ENCODE data around the gene TNFRSF25. TPM values are rescaled to one million over a fixed set of nuclear protein-coding genes. Genes with fewer than 3 reads are reported as not detected.
A peak's percentile ranks its signal among the peaks of the same experiment; 100 is the strongest.

The TNFRSF25 gene
- polyA plus RNA-seq, 1 of the 3 experiments (the other 2 are of a cell fraction) = 20.8 TPM

GRCh38 chr1:6423321-6423999 lies 42.5 kb downstream of the TNFRSF25 start:
- no peak overlapping the region for H2AFZ ChIP-seq (ENCODE audit: low read depth)
- 0% methylated on average over 8 of the region's 24 CpGs for WGBS (ENCODE audit: low lambda C conversion rate)
- peaks cover 26% of the 10 kb centered on the region for H3K27me3 ChIP-seq (ENCODE audit: insufficient read depth)
- no peaks in the 10 kb centered on the region for H3K36me3 ChIP-seq (replicated peaks in 1 of 2; ENCODE audit: control insufficient read depth in 1 of 2, insufficient read depth in 2 of 2, low read length in 1 of 2)
- H3K79me2 ChIP-seq (ENCODE audit: insufficient read depth) = no peaks in the 10 kb centered on the region
- H3K9me3 ChIP-seq = no peaks in the 10 kb centered on the region
- DNase-seq = peak; percentile 81
- ChIA-PET POLR2A (no interaction called here), CTCF (interaction anchor here (0.6 to 16.1 kb wide), 42 partner anchors 9 to 372 kb away, joined by 3 to 290 read pairs (median 4); no protein-coding TSS in a partner anchor)
- peaks cover 6 to 18% of the 10 kb centered on the region in 2 experiments; a peak in 1 of 4 replicates for H3K4me1 ChIP-seq (ENCODE audit: control insufficient read depth in 1 of 2, insufficient read depth in 2 of 2, low read depth in 1 of 2, low read length in 1 of 2)
- no peak for TF ChIP-seq NRF1 (IDR thresholded peaks at IDR 0.05; ENCODE audit: low read depth, low read length)
- TF ChIP-seq NFIC (IDR thresholded peaks at IDR 0.05; ENCODE audit: borderline replicate concordance) = peak; percentile 27; the same call in 1 of the 2 replicates
- TF ChIP-seq CTCF (IDR thresholded peaks at IDR 0.05) = peak; percentile 65
- no peak for TF ChIP-seq IRF3 (IDR thresholded peaks at IDR 0.05; ENCODE audit: low read depth, low read length)
- TF ChIP-seq TCF12 (IDR thresholded peaks at IDR 0.05) = no peak
- TF ChIP-seq FOXM1 (IDR thresholded peaks at IDR 0.05; ENCODE audit: low read depth) = no peak
- TF ChIP-seq RAD21 (IDR thresholded peaks at IDR 0.05; ENCODE audit: low read length) = peak; percentile 42
- TF ChIP-seq SMC3 (IDR thresholded peaks at IDR 0.05; ENCODE audit: low read depth, low read length) = peak; percentile 23; the same call in 1 of the 2 replicates
- no peaks in the 10 kb centered on the region for H3F3A ChIP-seq (replicated peaks; ENCODE audit: insufficient read depth)
- H3K4me2 ChIP-seq = peak overlapping the region; percentile 45; the same call in 1 of the 2 replicates
- H3K4me3 ChIP-seq (ENCODE audit: low read depth in 2 of 2, low read length in 1 of 2) = 0 out of 4 replicates have a peak overlapping the region, but pooled peaks of 1 of the 2 experiments have one; percentile 11
- H3K27ac ChIP-seq (ENCODE audit: low read depth in 2 of 2, low read length in 1 of 2) = no peak overlapping the region
- no peaks in the 10 kb centered on the region for H3K9me2 ChIP-seq
- H3K9ac ChIP-seq = no peak overlapping the region
- no peaks in the 10 kb centered on the region for H4K20me1 ChIP-seq (ENCODE audit: insufficient read depth)

GRCh38 chr1:6421266-6421665 lies 44.7 kb downstream of the TNFRSF25 start:
- CTCF ChIA-PET = interaction anchor here (1.0 to 16.1 kb wide), 10 partner anchors 15 to 183 kb away, joined by 3 to 290 read pairs (median 8); no protein-coding TSS in a partner anchor
- no peak for TF ChIP-seq TEAD4 (IDR thresholded peaks at IDR 0.05; ENCODE audit: borderline replicate concordance, insufficient read depth)
- TF ChIP-seq RXRA (IDR thresholded peaks at IDR 0.05; ENCODE audit: borderline replicate concordance, low read depth) = no peak
- TF ChIP-seq FOXM1 (IDR thresholded peaks at IDR 0.05; ENCODE audit: low read depth) = no peak
- TF ChIP-seq USF1 (IDR thresholded peaks at IDR 0.05; ENCODE audit: borderline replicate concordance, low read depth) = no peak
- TF ChIP-seq FOSL2 (IDR thresholded peaks at IDR 0.05; ENCODE audit: borderline replicate concordance, low read depth) = no peak
- no peak for TF ChIP-seq ZBTB33 (IDR thresholded peaks at IDR 0.05; ENCODE audit: borderline replicate concordance, low read depth)
- no peak for TF ChIP-seq YY1 (IDR thresholded peaks at IDR 0.05; ENCODE audit: low read depth)
- no peak for TF ChIP-seq NFIC (IDR thresholded peaks at IDR 0.05; ENCODE audit: borderline replicate concordance)
- TF ChIP-seq RAD21 (IDR thresholded peaks at IDR 0.05; ENCODE audit: low read length) = no peak
- no peak for TF ChIP-seq FOXJ3 (CRISPR knock-in tag; IDR thresholded peaks at IDR 0.05)
- TF ChIP-seq IRF3 (IDR thresholded peaks at IDR 0.05; ENCODE audit: low read depth, low read length) = no peak
- TF ChIP-seq RFX5 (IDR thresholded peaks at IDR 0.05; ENCODE audit: low read length) = no peak
- no peak for TF ChIP-seq ELF1 (IDR thresholded peaks at IDR 0.05)

More at GRCh38 chr1:6421266-6421665, 44.7 kb downstream of the TNFRSF25 start:
- no peaks in the 10 kb centered on the region for H3K9me2 ChIP-seq
- peaks cover 6 to 18% of the 10 kb centered on the region in 2 experiments; a peak in 1 of 4 replicates for H3K4me1 ChIP-seq (ENCODE audit: control insufficient read depth in 1 of 2, insufficient read depth in 2 of 2, low read depth in 1 of 2, low read length in 1 of 2)
- no peak overlapping the region for H3K4me2 ChIP-seq
- no peak overlapping the region for H3K4me3 ChIP-seq (ENCODE audit: low read depth in 2 of 2, low read length in 1 of 2)
- no peaks in the 10 kb centered on the region for H3K9me3 ChIP-seq
- H3K36me3 ChIP-seq (replicated peaks in 1 of 2; ENCODE audit: control insufficient read depth in 1 of 2, insufficient read depth in 2 of 2, low read length in 1 of 2) = no peaks in the 10 kb centered on the region
- H2AFZ ChIP-seq (ENCODE audit: low read depth) = no peak overlapping the region
- H3K27ac ChIP-seq (ENCODE audit: low read depth in 2 of 2, low read length in 1 of 2) = no peak overlapping the region
- H3K9ac ChIP-seq = no peak overlapping the region
- DNase-seq = no peak
- H3K79me2 ChIP-seq (ENCODE audit: insufficient read depth) = no peaks in the 10 kb centered on the region
- no peaks in the 10 kb centered on the region for H3F3A ChIP-seq (replicated peaks; ENCODE audit: insufficient read depth)
- POLR2A ChIA-PET = no interaction called here
- H4K20me1 ChIP-seq (ENCODE audit: insufficient read depth) = no peaks in the 10 kb centered on the region
- peaks cover 34% of the 10 kb centered on the region for H3K27me3 ChIP-seq (ENCODE audit: insufficient read depth)
- 91% methylated on average over 3 of the region's 4 CpGs for WGBS (ENCODE audit: low lambda C conversion rate)
